Stimulated activated effector memory CD8-positive, alpha-beta T cell treated with anti-CD3 and anti-CD28 coated beads, Interleukin-12 subunit alpha, Interleukin-12 subunit beta, amount 100 ng/mL, for 72 hours (primary cell): Measurements from ENCODE around the gene HOXC11.

Source experiments
- ATAC-seq: fragments of 150-1000 bp; cut with Tn5 transposase; 2 replicates; pipeline ENCODE4 v1.10.0; 2021
- DNase-seq, 2 donors: peaks; one replicate each; pipeline ENCODE4 v3.0.0; 2021 to 2022; ENCODE audit warnings: low spot score in 2 of 2
- H3K27ac Mint-ChIP-seq: one replicate; pipeline ENCODE4 v1.8.0; 2022; ENCODE audit warnings: mild to moderate bottlenecking, mixed read lengths
- H3K36me3 Mint-ChIP-seq: one replicate; pipeline ENCODE4 v1.8.0; 2022; ENCODE audit warnings: mild to moderate bottlenecking, mixed read lengths
- H3K4me1 Mint-ChIP-seq: one replicate; pipeline ENCODE4 v1.8.0; 2022; ENCODE audit warnings: mixed read lengths
- H3K4me3 Mint-ChIP-seq: one replicate; pipeline ENCODE4 v1.8.0; 2022; ENCODE audit warnings: mild to moderate bottlenecking, mixed read lengths
- H3K9me3 Mint-ChIP-seq: one replicate; pipeline ENCODE4 v1.8.0; 2022; ENCODE audit warnings: mixed read lengths

The HOXC11 gene

DNA sequence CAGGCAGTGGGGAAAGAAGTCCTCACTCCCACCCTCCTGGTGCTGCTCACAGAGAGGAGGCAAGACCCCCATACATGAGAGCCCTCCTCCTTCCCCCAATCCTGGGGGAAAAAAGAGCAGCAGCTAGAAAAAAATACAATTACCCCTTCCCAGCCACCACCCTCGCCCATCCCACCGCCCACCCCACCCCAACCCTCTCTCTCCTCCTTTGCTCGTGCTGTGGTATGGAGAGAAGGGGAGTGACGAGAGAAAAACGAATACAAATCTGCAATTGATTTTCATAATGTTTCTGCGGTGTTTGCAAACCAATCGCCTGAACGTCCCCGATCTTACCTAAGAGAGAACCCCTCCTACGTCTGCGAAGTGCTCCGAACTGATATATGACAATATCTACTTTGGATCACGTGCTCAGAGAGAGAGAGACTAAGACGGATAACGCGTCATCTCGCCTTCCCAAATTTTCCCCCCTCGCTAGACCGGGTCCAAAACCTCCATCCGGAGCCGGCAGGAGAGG, at the start of gene HOXC11:
HOXC11 (plus strand) TSS at position 405 of the 514 bp plus-strand sequence. CDS start 116 bp downstream, outside the sequence.
- DNase-seq (no peak), ATAC-seq (no peak)
- H3K9me3 Mint-ChIP-seq: no peaks in the 10 kb centered on the region
- H3K27ac Mint-ChIP-seq: no peak within 1 kb of the TSS
- H3K4me3 Mint-ChIP-seq: peak within 1 kb of the TSS; percentile 67
- H3K4me1 Mint-ChIP-seq: peaks cover 25% of the 10 kb centered on the region
- H3K36me3 Mint-ChIP-seq: no peaks in the 10 kb centered on the region

- ATAC-seq: no peak
- no peak for DNase-seq
- Mint-ChIP-seq H3K4me3 (no peak overlapping the region), H3K4me1 (no peaks in the 10 kb centered on the region), H3K27ac (no peak overlapping the region), H3K9me3 (no peaks in the 10 kb centered on the region), H3K36me3 (no peaks in the 10 kb centered on the region)
Measured at GRCh38 chr12:53924521-53925405, 48.2 kb upstream of the HOXC11 start.

- no peak overlapping the region for H3K4me3 Mint-ChIP-seq
- H3K4me1 Mint-ChIP-seq: no peaks in the 10 kb centered on the region
- no peak for ATAC-seq
- H3K27ac Mint-ChIP-seq: no peak overlapping the region
- no peaks in the 10 kb centered on the region for H3K9me3 Mint-ChIP-seq
- no peaks in the 10 kb centered on the region for H3K36me3 Mint-ChIP-seq
- no peak for DNase-seq
Measured at GRCh38 chr12:53927220-53928029, 45.5 kb upstream of the HOXC11 start.

GRCh38 chr12:53928054-53928835, 44.7 kb upstream of the HOXC11 start:
- H3K4me3 Mint-ChIP-seq: no peak overlapping the region
- DNase-seq: no peak
- no peak overlapping the region for H3K27ac Mint-ChIP-seq
- no peak for ATAC-seq
- no peaks in the 10 kb centered on the region for H3K9me3 Mint-ChIP-seq
- H3K36me3 Mint-ChIP-seq: no peaks in the 10 kb centered on the region
- no peaks in the 10 kb centered on the region for H3K4me1 Mint-ChIP-seq

- ATAC-seq (no peak), DNase-seq (no peak)
- no peak overlapping the region for H3K4me3 Mint-ChIP-seq
- H3K36me3 Mint-ChIP-seq: no peaks in the 10 kb centered on the region
- H3K9me3 Mint-ChIP-seq: no peaks in the 10 kb centered on the region
- no peak overlapping the region for H3K27ac Mint-ChIP-seq
- no peaks in the 10 kb centered on the region for H3K4me1 Mint-ChIP-seq
Measured at GRCh38 chr12:53929527-53929926, 43.4 kb upstream of the HOXC11 start.

- no peak for DNase-seq
- ATAC-seq: no peak
- no peaks in the 10 kb centered on the region for H3K36me3 Mint-ChIP-seq
- no peak overlapping the region for H3K27ac Mint-ChIP-seq
- H3K9me3 Mint-ChIP-seq: no peaks in the 10 kb centered on the region
- H3K4me3 Mint-ChIP-seq: no peak overlapping the region
- peaks cover 5% of the 10 kb centered on the region for H3K4me1 Mint-ChIP-seq
Measured at GRCh38 chr12:53930591-53931255, 42.2 kb upstream of the HOXC11 start.

DNA sequence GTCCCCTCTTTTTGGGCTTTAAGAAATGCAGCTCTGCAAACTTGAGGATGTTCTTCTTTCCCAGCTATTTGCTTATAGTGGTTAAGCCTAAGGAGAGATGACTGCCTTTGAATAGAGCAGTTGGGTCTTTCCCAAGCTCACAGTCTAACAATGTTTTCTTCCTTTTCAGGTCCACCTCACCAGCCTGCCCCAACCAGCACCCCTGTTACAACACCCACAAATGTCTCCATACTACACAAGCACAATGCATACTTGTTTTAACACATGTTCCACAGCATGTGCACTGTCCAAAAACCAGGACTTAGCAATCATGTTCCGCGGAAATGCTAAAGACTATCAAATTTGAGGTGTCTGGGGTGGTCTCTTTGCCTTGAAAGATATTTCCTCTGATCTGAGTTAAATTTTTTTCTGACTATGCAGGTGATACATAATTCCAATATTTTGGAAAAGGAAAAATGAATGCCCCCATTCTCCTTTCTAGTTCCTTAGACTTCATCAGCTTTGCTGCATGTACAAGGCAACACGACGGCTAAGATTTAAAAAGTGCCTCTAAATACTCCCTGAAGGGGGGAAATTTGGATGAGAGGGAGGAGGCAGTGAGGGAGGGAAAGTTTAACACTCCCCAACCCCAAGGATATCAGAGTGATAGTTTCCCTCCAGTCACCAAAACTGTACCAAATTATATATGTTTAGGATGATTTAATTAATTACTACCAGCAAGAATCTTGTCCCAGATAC, 40.9 kb upstream of the HOXC11 start:
- no peak overlapping the region for H3K27ac Mint-ChIP-seq
- H3K36me3 Mint-ChIP-seq: no peaks in the 10 kb centered on the region
- H3K4me3 Mint-ChIP-seq: no peak overlapping the region
- ATAC-seq: no peak
- no peaks in the 10 kb centered on the region for H3K9me3 Mint-ChIP-seq
- DNase-seq: no peak
- peaks cover 11% of the 10 kb centered on the region for H3K4me1 Mint-ChIP-seq

DNA sequence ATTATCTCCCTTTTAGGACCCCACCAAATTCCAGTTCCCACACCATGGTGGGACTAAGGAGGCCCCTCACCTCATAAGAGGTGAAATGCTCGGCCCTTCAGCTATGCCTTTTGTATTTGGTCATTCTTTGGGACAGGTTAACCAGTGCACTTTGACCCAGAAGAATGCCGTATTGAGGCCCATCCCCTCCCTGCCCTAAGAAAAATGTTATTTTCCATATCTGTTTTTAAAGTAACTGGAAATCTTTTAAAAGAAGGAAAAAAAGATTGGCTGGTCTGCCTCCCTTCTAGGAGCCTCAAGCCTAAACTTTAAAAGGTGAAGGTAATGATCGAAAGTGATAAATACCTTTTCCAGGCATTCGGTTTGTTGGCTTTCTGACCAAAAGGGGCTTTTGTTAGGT, 40.0 kb upstream of the HOXC11 start:
- Mint-ChIP-seq H3K9me3 (no peaks in the 10 kb centered on the region), H3K4me3 (no peak overlapping the region), H3K36me3 (no peaks in the 10 kb centered on the region), H3K4me1 (peaks cover 15% of the 10 kb centered on the region), H3K27ac (no peak overlapping the region)
- ATAC-seq: no peak
- no peak for DNase-seq

DNA sequence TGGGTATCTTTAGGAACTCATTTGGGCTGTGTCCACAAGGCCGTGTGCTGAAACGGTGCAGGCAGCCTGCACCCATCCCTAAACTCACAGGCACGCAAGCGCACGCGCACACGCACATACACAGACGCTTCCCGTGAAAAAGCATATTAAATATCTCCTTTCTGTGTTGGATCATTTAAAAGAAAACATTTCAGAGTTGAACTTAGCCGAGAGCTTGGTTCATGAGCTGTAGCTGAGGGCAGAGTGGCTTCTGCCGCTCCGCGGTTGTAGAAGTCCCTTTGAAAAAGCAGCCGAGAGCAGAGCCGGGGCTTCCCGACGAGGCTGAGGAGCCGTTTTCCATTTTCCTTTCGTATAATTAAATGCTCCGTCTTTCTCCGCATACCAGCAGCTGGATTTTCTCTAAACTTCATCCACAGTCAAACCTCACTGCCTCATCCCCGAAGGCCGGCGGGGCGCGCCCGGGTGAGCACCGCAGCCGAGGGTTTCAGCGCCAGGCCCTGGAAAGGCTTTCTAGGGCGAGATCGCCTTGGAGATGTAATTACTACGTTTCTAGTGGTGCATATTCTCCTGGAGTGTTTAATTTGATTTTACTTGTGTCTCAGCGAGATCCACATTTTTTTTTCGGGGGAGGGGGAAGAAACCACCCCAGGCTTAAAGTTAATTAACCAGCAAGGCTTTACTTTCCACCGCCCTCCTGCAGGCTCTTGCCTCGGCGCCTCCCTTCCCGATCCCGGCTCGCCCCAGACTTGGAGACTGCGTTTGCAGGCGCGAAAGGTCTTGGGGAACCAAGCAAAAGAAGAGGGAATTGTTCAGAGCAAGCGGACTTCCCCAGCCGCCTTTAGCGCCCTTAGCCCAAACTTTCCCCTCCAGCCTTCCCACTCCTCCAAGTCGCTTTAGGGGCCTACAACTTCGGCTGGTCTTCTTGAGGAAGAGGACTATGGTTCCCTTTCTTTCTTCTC, 37.3 kb upstream of the HOXC11 start:
- H3K36me3 Mint-ChIP-seq: no peaks in the 10 kb centered on the region
- H3K4me3 Mint-ChIP-seq: no peak overlapping the region
- no peak overlapping the region for H3K27ac Mint-ChIP-seq
- no peaks in the 10 kb centered on the region for H3K9me3 Mint-ChIP-seq
- DNase-seq (no peak), ATAC-seq (no peak)
- H3K4me1 Mint-ChIP-seq: peaks cover 15% of the 10 kb centered on the region

DNA sequence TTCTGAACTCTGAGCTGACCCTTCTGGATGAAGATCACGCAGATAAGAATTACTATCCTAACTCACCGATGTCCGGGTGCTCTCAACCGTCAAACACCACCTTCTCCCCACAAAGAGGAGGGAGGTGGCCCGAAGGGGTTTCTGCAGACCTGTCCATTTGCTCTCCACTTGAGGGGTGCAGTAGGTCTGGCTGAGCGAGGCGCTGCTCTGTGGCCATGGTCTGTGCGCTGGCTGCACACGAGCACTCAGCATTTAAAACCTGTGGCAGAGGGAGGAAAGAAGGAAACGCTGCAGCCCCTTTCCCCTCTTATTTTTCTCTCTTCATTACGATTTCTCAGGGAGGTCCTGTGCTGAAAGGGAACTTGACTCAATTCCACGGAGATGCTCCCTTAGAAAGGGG, 35.8 kb upstream of the HOXC11 start:
- H3K9me3 Mint-ChIP-seq: no peaks in the 10 kb centered on the region
- DNase-seq (no peak), ATAC-seq (no peak)
- H3K36me3 Mint-ChIP-seq: no peaks in the 10 kb centered on the region
- H3K27ac Mint-ChIP-seq: no peak overlapping the region
- H3K4me3 Mint-ChIP-seq: no peak overlapping the region
- H3K4me1 Mint-ChIP-seq: peaks cover 15% of the 10 kb centered on the region

- ATAC-seq (no peak), DNase-seq (no peak)
- Mint-ChIP-seq H3K4me1 (peaks cover 15% of the 10 kb centered on the region), H3K9me3 (no peaks in the 10 kb centered on the region), H3K36me3 (no peaks in the 10 kb centered on the region), H3K4me3 (no peak overlapping the region), H3K27ac (no peak overlapping the region)
Measured at GRCh38 chr12:53937596-53938325, 35.2 kb upstream of the HOXC11 start.

- DNase-seq (no peak), ATAC-seq (no peak)
- Mint-ChIP-seq H3K4me3 (no peak within 1 kb of the TSS), H3K36me3 (no peaks in the 10 kb centered on the region), H3K27ac (no peak within 1 kb of the TSS), H3K9me3 (no peaks in the 10 kb centered on the region), H3K4me1 (peaks cover 15% of the 10 kb centered on the region)
Measured at GRCh38 chr12:53938326-53939140, 34.4 kb upstream of the HOXC11 start, which contains the start of gene HOXC13. HOXC13 (plus strand) TSS chr12:53938831; CDS start chr12:53938907, 76 bp downstream.
